ENCODE data around the gene STX17.

GRCh38 chr9:99881769-99882168, 24.7 kb upstream of the STX17 start:
- TF ChIP-seq EP300 (IDR thresholded peaks at IDR 0.05) (no peak), CTCF (IDR thresholded peaks at IDR 0.05) (no peak), POLR2A (IDR thresholded peaks at IDR 0.05; ENCODE audit: low read length) (no peak), CBX8 (IDR thresholded peaks at IDR 0.05) (no peak), RCOR1 (IDR thresholded peaks at IDR 0.05; ENCODE audit: low read depth, low read length) (no peak), ZNF302 (CRISPR knock-in tag; IDR thresholded peaks at IDR 0.05) (no peak), CHD4 (IDR thresholded peaks at IDR 0.05; ENCODE audit: borderline replicate concordance) (no peak), JUNB (IDR thresholded peaks at IDR 0.05) (no peak), CEBPB (IDR thresholded peaks at IDR 0.05) (no peak), MAFK (IDR thresholded peaks at IDR 0.05; ENCODE audit: partially characterized antibody) (no peak), HOXB5 (CRISPR knock-in tag; IDR thresholded peaks at IDR 0.05) (no peak), ESRRA (IDR thresholded peaks at IDR 0.05; ENCODE audit: borderline replicate concordance, low read length) (no peak), CHD2 (IDR thresholded peaks at IDR 0.05; ENCODE audit: low read length, partially characterized antibody) (no peak), BHLHE40 (IDR thresholded peaks at IDR 0.05; ENCODE audit: low read depth, low read length) (no peak)
